Skin of body (tissue), 2 donors: ENCODE measurements around the gene KIZ. TPM values are rescaled to one million over a fixed set of nuclear protein-coding genes. Genes with fewer than 3 reads are reported as not detected.
"Not testable (repeated sequence)": the region's sequence is repeated elsewhere in the genome, so short reads cannot be mapped to it uniquely, and the experiment has no call there.

Experiments used
- DNase-seq: peaks from one replicate; lab custom pipeline; 2025; lab: John Stamatoyannopoulos, UW
- total RNA-seq: library from RNA; depleted of rRNA; stranded (reverse); fragments of >200 nt; gene quantifications from one replicate; pipeline ENCODE4 v1.2.3, GENCODE V29; 2014

KIZ gene
- total RNA-seq, 1 donor from 2014 or later, result 14.2 TPM

GRCh38 chr20:21136015-21136732, 10.3 kb downstream of the KIZ start:
- no peak for DNase-seq

- DNase-seq, result no peak
Measured at GRCh38 chr20:21137078-21137477, 11.2 kb downstream of the KIZ start.

- no peak for DNase-seq
Measured at GRCh38 chr20:21139881-21140566, 14.1 kb downstream of the KIZ start.

GRCh38 chr20:21141825-21142224, 15.9 kb downstream of the KIZ start:
- DNase-seq, result no peak

GRCh38 chr20:21143194-21143890, 17.5 kb downstream of the KIZ start:
- no peak for DNase-seq

- DNase-seq, result no peak
Measured at GRCh38 chr20:21145424-21145823, 19.5 kb downstream of the KIZ start.

- DNase-seq, result no peak
Measured at GRCh38 chr20:21146215-21146614, 20.3 kb downstream of the KIZ start.

- no peak for DNase-seq
Measured at GRCh38 chr20:21147593-21147992, 21.7 kb downstream of the KIZ start.

- DNase-seq, result no peak
Measured at GRCh38 chr20:21149344-21149743, 23.5 kb downstream of the KIZ start.

GRCh38 chr20:21151791-21152190, 25.9 kb downstream of the KIZ start:
- DNase-seq, result no peak

- no peak for DNase-seq
Measured at GRCh38 chr20:21154692-21155091, 28.8 kb downstream of the KIZ start.

- DNase-seq, result no peak
Measured at GRCh38 chr20:21155268-21155667, 29.4 kb downstream of the KIZ start.

GRCh38 chr20:21156266-21156665, 30.4 kb downstream of the KIZ start:
- no peak for DNase-seq

- no peak for DNase-seq
Measured at GRCh38 chr20:21157006-21157405, 31.1 kb downstream of the KIZ start.

- DNase-seq, result no peak
Measured at GRCh38 chr20:21159658-21160380, 33.9 kb downstream of the KIZ start.

GRCh38 chr20:21161926-21162325, 36.0 kb downstream of the KIZ start:
- DNase-seq, result no peak

- no peak for DNase-seq
Measured at GRCh38 chr20:21162631-21163030, 36.7 kb downstream of the KIZ start.

- no peak for DNase-seq
Measured at GRCh38 chr20:21166801-21167200, 40.9 kb downstream of the KIZ start.

- DNase-seq, result no peak
Measured at GRCh38 chr20:21167261-21167660, 41.4 kb downstream of the KIZ start.

GRCh38 chr20:21168061-21168460, 42.2 kb downstream of the KIZ start:
- not testable (repeated sequence) for DNase-seq

GRCh38 chr20:21172626-21173025, 46.7 kb downstream of the KIZ start:
- DNase-seq, result no peak

- DNase-seq, result no peak
Measured at GRCh38 chr20:21173485-21173884, 47.6 kb downstream of the KIZ start.
